SU-DHL-6 (cell line): Measurements from ENCODE around the gene DYNC1I2.

ENCODE experiments used
- H2AFZ ChIP-seq: fragments of 200-600 bp; sonication (generic); 2 replicates; pipeline ENCODE4 v1.6.1; 2014; ENCODE audit warnings: low read depth, mild to moderate bottlenecking, moderate library complexity, mixed read lengths, antibody characterized with exemption, low read length; ENCODE audit not compliant: severe bottlenecking
- H3F3A ChIP-seq: fragments of 200-600 bp; shearing (Covaris generic); 2 replicates; pipeline ENCODE4 v1.6.0; 2016; ENCODE audit warnings: antibody characterized with exemption, mild to moderate bottlenecking; ENCODE audit not compliant: insufficient read depth
- H3K27ac ChIP-seq: fragments of 200-600 bp; sonication (generic); 2 replicates; pipeline ENCODE4 v1.5.1; 2016; ENCODE audit warnings: low read depth, mild to moderate bottlenecking, low read length, moderate library complexity, mixed read lengths
- H3K27me3 ChIP-seq: fragments of 200-600 bp; sonication (generic), shearing (Covaris generic); 2 replicates; pipeline ENCODE4 v1.6.0; 2014; ENCODE audit warnings: mild to moderate bottlenecking, low read length
- H3K36me3 ChIP-seq: fragments of 200-600 bp; sonication (generic); 2 replicates; pipeline ENCODE4 v1.6.1; 2014; ENCODE audit warnings: mild to moderate bottlenecking, low read length, mixed read lengths
- H3K4me2 ChIP-seq: fragments of 300-600, 200-600 bp; shearing (Covaris generic), sonication (generic); 2 replicates; pipeline ENCODE4 v1.6.0; 2014; ENCODE audit warnings: low read length, low read depth, mild to moderate bottlenecking; ENCODE audit not compliant: poor library complexity, severe bottlenecking
- H3K4me3 ChIP-seq: fragments of 200-600 bp; sonication (generic); 2 replicates; pipeline ENCODE4 v1.5.1; 2014; ENCODE audit warnings: antibody characterized with exemption, low read length, mild to moderate bottlenecking, mixed read lengths; ENCODE audit not compliant: insufficient read depth, poor library complexity, severe bottlenecking
- H3K79me2 ChIP-seq: fragments of 200-600 bp; sonication (generic); 2 replicates; pipeline ENCODE4 v1.6.1; 2014; ENCODE audit warnings: mild to moderate bottlenecking, low read length, moderate library complexity; ENCODE audit not compliant: insufficient read depth
- H3K9ac ChIP-seq: fragments of 200-600 bp; sonication (generic); 2 replicates; pipeline ENCODE4 v1.7.0; 2014; ENCODE audit warnings: mild to moderate bottlenecking, low read length
- H3K9me2 ChIP-seq: fragments of 200-600 bp; sonication (generic); replicated peaks from 2 replicates; pipeline ENCODE4 v1.6.1; 2014; ENCODE audit warnings: low read length; ENCODE audit not compliant: insufficient read depth
- H3K9me3 ChIP-seq: fragments of 200-600 bp; sonication (generic); 2 replicates; pipeline ENCODE4 v1.6.1; 2014; ENCODE audit warnings: low read length, mixed read lengths; ENCODE audit not compliant: insufficient read depth
- H4K20me1 ChIP-seq: fragments of 200-600 bp; sonication (generic); 2 replicates; pipeline ENCODE4 v1.6.1; 2014; ENCODE audit warnings: low read depth, mild to moderate bottlenecking, antibody characterized with exemption, low read length, moderate library complexity, mixed read lengths
- EZH2phosphoT487 ChIP-seq: fragments of 200-600 bp; sonication (generic), shearing (Covaris generic); conservative IDR thresholded peaks from 2 replicates; pipeline ENCODE4 v1.6.1; 2018; ENCODE audit warnings: mild to moderate bottlenecking, antibody characterized with exemption, low read length, moderate library complexity, mixed read lengths
- TF ChIP-seq, protein P1 (sequence below): fragments of 200-600 bp; sonication (generic); IDR thresholded peaks from one replicate; pipeline ENCODE4 v1.5.1; 2017; ENCODE audit warnings: antibody characterized with exemption, mild to moderate bottlenecking, low read length, moderate library complexity; ENCODE audit not compliant: insufficient read depth, poor library complexity, severe bottlenecking

The DYNC1I2 gene

DNA sequence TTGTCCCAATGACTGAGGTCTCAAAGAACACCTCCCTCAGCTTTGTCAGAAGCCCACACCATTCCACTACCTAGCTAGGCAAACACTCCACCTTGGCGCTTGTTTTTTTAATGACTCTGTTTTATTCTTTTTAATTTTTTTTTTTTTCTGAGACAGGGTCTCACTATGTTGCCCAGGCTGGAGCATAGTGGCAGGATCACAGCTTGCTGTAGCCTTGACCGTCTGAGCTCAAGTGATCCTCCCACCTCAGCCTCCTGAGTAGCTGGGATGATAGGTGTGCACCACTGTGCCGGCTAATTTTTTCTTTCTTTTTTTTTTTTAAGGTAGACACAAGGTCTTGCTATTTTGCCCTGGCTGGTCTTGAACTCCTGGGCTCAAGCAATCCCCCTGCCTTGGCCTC, 104.9 kb downstream of the DYNC1I2 start:
- no peak for TF ChIP-seq EZH2phosphoT487
- TF ChIP-seq, protein P1, sequence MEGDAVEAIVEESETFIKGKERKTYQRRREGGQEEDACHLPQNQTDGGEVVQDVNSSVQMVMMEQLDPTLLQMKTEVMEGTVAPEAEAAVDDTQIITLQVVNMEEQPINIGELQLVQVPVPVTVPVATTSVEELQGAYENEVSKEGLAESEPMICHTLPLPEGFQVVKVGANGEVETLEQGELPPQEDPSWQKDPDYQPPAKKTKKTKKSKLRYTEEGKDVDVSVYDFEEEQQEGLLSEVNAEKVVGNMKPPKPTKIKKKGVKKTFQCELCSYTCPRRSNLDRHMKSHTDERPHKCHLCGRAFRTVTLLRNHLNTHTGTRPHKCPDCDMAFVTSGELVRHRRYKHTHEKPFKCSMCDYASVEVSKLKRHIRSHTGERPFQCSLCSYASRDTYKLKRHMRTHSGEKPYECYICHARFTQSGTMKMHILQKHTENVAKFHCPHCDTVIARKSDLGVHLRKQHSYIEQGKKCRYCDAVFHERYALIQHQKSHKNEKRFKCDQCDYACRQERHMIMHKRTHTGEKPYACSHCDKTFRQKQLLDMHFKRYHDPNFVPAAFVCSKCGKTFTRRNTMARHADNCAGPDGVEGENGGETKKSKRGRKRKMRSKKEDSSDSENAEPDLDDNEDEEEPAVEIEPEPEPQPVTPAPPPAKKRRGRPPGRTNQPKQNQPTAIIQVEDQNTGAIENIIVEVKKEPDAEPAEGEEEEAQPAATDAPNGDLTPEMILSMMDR = no peak
- H3K4me2 ChIP-seq = no peak overlapping the region
- no peaks in the 10 kb centered on the region for H3K9me3 ChIP-seq
- no peak overlapping the region for H3K9ac ChIP-seq
- H3K27me3 ChIP-seq = no peaks in the 10 kb centered on the region
- H3K4me3 ChIP-seq = no peak overlapping the region
- no peaks in the 10 kb centered on the region for H3F3A ChIP-seq
- no peaks in the 10 kb centered on the region for H3K9me2 ChIP-seq
- H3K27ac ChIP-seq = no peak overlapping the region
- H3K79me2 ChIP-seq = no peaks in the 10 kb centered on the region
- H4K20me1 ChIP-seq = no peaks in the 10 kb centered on the region
- H2AFZ ChIP-seq = no peak overlapping the region
- H3K36me3 ChIP-seq = peaks cover 23% of the 10 kb centered on the region; the same call in 1 of the 2 replicates

DNA sequence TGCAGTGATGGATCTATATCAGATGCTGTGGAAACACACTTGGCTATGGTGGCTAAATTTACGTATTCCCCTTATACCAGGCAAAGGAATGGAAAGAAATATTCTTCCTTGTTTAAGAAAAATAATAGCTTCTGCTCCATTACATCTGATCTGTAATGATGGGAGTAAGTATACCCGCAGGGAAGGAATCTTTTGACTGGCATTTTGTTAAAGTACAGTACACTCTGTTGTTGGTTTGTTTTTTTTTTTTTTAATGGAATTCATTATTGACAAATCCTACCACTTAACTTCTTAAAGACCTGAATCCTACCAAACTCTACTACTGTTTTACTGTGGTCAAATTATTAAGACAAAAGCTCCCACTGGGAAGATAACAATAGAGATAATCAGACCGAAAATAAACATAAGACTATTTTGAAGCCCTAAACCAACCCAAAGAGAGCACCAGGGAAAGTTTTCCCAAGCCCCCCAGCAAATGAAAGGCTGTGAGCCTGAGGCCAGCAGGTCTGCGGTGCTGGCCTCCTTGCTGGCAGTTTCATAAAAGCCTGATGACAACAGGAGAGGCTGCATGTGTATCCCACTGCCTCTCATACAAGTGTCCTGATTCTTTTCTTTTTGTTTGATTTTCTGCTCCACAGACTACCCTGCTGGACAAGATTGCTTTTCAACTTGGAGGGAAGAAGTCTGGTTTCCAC, 105.8 kb downstream of the DYNC1I2 start:
- TF ChIP-seq, protein P1 = no peak
- no peak for TF ChIP-seq EZH2phosphoT487
- Histone ChIP-seq H3K4me2 (no peak overlapping the region), H3K9me3 (no peaks in the 10 kb centered on the region), H3F3A (no peaks in the 10 kb centered on the region), H3K36me3 (peaks cover 16% of the 10 kb centered on the region; the same call in 1 of the 2 replicates), H3K9ac (no peak overlapping the region), H3K79me2 (no peaks in the 10 kb centered on the region), H3K4me3 (no peak overlapping the region), H3K27me3 (no peaks in the 10 kb centered on the region), H3K27ac (no peak overlapping the region), H3K9me2 (no peaks in the 10 kb centered on the region), H4K20me1 (no peaks in the 10 kb centered on the region), H2AFZ (no peak overlapping the region)

DNA sequence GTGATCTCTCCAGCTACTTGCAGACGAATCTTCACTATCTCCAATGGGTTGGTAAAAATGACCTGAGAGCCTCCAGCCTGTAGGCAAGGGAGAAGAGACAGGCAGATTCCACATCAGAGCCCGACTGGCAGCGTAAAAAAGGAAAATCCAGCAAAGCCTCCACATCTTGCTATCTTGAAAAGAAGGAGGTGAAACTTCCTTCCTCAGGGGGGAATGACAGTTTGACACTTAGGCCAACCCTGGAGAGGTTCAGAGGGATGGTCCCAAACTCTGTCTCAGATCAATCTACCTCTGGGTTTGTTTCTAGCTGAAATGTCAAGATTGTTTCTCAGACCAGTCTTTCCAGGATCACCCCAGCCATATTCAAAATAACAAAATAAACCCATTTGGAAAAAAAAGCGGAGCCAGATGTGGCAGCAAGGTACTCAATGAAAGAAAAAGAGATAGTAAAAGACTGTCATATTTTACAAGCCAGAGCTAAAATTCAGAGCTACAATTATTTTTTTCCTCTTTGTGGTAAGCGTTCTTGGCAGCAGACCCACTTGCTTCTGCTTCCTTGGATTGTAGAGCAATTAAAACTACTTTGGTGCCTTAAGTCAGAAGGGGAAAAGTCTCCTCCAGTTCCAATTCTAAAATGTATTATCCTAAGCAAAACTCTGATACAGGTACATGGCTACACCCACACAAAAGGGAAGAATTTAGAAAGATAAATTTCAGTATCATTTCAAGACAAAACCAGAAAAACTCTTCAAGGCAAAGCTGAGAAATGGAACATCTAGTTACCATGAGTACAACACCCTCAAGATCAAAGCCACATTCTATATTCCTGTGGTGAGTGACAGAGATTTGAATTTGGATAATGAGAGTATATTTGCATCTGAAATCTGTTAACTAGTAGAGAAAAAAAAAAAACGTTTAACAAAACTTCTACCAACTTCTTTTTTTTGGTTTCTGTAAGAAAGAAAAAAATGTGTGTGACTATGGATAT, 106.7 kb downstream of the DYNC1I2 start:
- H4K20me1 ChIP-seq = no peaks in the 10 kb centered on the region
- H3K36me3 ChIP-seq = peaks cover 12% of the 10 kb centered on the region; the same call in 1 of the 2 replicates
- H3K9me3 ChIP-seq = no peaks in the 10 kb centered on the region
- no peak overlapping the region for H3K4me2 ChIP-seq
- no peak overlapping the region for H3K27ac ChIP-seq
- no peak overlapping the region for H3K4me3 ChIP-seq
- H3F3A ChIP-seq = no peaks in the 10 kb centered on the region
- no peak overlapping the region for H2AFZ ChIP-seq
- H3K79me2 ChIP-seq = no peaks in the 10 kb centered on the region
- H3K27me3 ChIP-seq = no peaks in the 10 kb centered on the region
- no peaks in the 10 kb centered on the region for H3K9me2 ChIP-seq
- no peak for TF ChIP-seq EZH2phosphoT487
- TF ChIP-seq, protein P1 = no peak
- no peak overlapping the region for H3K9ac ChIP-seq
